Measurements from ENCODE around the gene SORBS2. TPM values are rescaled to one million over a fixed set of nuclear protein-coding genes. Genes with fewer than 3 reads are reported as not detected.

The SORBS2 gene
- total and polyA plus RNA-seq, 2 donors (not counting 1 experiment from before 2014, with no cell fraction given), result 0.25 to 0.89 TPM

DNA sequence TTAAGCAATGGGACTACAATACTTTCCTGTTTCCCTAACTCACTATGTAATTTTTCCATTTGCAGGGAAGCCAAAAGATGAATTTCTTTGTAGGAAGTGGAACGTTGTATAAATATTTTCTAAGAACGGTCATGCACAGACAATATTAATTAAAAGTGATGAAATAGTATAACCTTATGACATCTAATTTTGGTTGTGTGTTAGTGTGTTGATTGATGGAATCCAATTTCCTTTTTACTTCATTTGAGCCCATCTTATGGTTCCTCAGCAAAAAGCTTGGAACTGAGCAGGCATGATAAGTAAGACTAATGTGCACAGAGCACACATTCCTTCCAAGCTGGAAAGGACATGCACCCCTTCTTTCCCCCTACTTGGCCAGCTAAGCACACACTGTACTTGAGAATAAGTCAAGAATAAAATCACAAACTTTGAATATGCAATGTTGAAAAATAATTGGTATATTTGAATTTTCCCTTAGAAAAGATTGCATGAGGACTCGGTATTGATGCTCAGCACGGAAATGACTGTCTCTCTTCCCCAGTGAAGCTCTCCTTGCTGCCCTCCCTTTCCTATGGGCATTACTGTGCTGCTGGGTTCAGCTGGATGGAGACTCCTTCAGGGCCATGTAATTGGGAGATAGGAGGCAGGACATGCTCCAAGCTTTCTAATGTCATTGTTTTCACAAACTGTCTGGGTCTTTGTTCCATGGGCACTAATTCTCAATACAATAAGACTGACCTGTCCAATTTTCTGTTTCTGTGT lies 257.4 kb downstream of the SORBS2 start:
- H3K4me1 Mint-ChIP-seq, result no peaks in the 10 kb centered on the region
- H4K20me1 ChIP-seq (ENCODE audit: control insufficient read depth, insufficient read depth, low read length, poor library complexity, severe bottlenecking), result no peaks in the 10 kb centered on the region
- WGBS (ENCODE audit: insufficient coverage), result no CpG with 5 or more reads among the region's 4 CpGs
- H3K4me3 Mint-ChIP-seq, result no peak overlapping the region
- ChIA-PET POLR2A (no interaction called here), CTCF (interaction anchor here (0.5 kb wide), 1 partner anchor 14 kb away, joined by 3 read pairs; no protein-coding TSS in a partner anchor)
- no peak overlapping the region for H3K4me2 ChIP-seq (replicated peaks; ENCODE audit: low read depth, low read length, poor library complexity, severe bottlenecking)
- H3K9me3 Mint-ChIP-seq (ENCODE audit: insufficient read depth), result peaks cover 7% of the 10 kb centered on the region
- H3K27me3 ChIP-seq (replicated peaks in 1 of 4; ENCODE audit: control extremely low read depth in 1 of 4, control insufficient read depth in 3 of 4, insufficient read depth in 4 of 4, low read length in 3 of 4), result peaks cover 0 to 4% (median 0%) of the 10 kb centered on the region in 4 experiments
- no peaks in the 10 kb centered on the region for H3K4me1 ChIP-seq (ENCODE audit: control insufficient read depth in 2 of 2, insufficient read depth in 2 of 2, low read length in 2 of 2)
- DNase-seq (no peak), ATAC-seq (ENCODE audit: low read depth) (no peak)
- H3K4me3 ChIP-seq (ENCODE audit: control extremely low read depth in 1 of 5, extremely low read depth in 1 of 5, insufficient read depth in 1 of 5, low read depth in 2 of 5, low read length in 4 of 5), result no peak overlapping the region
- intact Hi-C loops (cut with micrococcal nuclease), result no loop called here
- no peaks in the 10 kb centered on the region for H3K79me2 ChIP-seq (ENCODE audit: control insufficient read depth, insufficient read depth, low read length)
- H3K27ac ChIP-seq (ENCODE audit: low read length in 2 of 2), result no peak overlapping the region
- no peak overlapping the region for H3K9ac ChIP-seq (ENCODE audit: low read length)
- TF ChIP-seq EZH2 (IDR thresholded peaks at IDR 0.05; ENCODE audit: borderline replicate concordance, insufficient read depth, low read depth, low read length, poor library complexity, severe bottlenecking), result no peak
- TF ChIP-seq, protein P1, sequence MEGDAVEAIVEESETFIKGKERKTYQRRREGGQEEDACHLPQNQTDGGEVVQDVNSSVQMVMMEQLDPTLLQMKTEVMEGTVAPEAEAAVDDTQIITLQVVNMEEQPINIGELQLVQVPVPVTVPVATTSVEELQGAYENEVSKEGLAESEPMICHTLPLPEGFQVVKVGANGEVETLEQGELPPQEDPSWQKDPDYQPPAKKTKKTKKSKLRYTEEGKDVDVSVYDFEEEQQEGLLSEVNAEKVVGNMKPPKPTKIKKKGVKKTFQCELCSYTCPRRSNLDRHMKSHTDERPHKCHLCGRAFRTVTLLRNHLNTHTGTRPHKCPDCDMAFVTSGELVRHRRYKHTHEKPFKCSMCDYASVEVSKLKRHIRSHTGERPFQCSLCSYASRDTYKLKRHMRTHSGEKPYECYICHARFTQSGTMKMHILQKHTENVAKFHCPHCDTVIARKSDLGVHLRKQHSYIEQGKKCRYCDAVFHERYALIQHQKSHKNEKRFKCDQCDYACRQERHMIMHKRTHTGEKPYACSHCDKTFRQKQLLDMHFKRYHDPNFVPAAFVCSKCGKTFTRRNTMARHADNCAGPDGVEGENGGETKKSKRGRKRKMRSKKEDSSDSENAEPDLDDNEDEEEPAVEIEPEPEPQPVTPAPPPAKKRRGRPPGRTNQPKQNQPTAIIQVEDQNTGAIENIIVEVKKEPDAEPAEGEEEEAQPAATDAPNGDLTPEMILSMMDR (IDR thresholded peaks at IDR 0.05), result no peak
- H3K9me3 ChIP-seq (ENCODE audit: control extremely low read depth in 1 of 3, control insufficient read depth in 2 of 3, insufficient read depth in 1 of 3, low read length in 2 of 3), result no peaks in the 10 kb centered on the region
- H3K27me3 Mint-ChIP-seq, result peaks cover 38% of the 10 kb centered on the region
- no peaks in the 10 kb centered on the region for H3K36me3 ChIP-seq (replicated peaks in 1 of 2; ENCODE audit: control extremely low read depth in 1 of 2, control insufficient read depth in 1 of 2, extremely low read depth in 1 of 2, insufficient read depth in 2 of 2, low read length in 1 of 2)
- no peak overlapping the region for H2AFZ ChIP-seq (ENCODE audit: insufficient read depth, low read depth, low read length, poor library complexity, severe bottlenecking)
- H3K27ac Mint-ChIP-seq, result no peak overlapping the region

DNA sequence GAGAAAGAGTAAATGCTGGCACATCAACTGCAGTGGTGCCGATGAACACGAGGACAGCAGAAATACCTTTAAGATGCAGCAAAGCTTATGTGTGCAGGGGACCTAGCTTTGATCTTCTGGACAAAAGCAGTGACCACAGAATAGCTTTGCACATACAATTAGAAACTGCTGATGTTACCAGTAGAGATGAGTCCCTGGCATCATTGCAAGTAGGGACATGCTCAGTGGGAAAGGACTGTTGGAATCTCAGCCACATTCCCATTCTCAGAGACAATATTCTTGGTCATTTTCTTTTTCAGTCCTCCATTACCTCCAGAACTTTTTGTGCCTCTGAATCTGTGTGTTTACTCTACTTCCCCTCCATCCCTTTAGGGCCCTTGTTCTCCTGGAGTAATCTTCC lies 259.7 kb downstream of the SORBS2 start:
- H3K9me3 Mint-ChIP-seq (ENCODE audit: insufficient read depth), result peaks cover 7% of the 10 kb centered on the region
- H3K4me3 Mint-ChIP-seq, result no peak overlapping the region
- no peak overlapping the region for H3K27ac Mint-ChIP-seq
- Histone ChIP-seq H3K27ac (ENCODE audit: low read length in 2 of 2) (no peak overlapping the region), H3K27me3 (replicated peaks in 1 of 4; ENCODE audit: control extremely low read depth in 1 of 4, control insufficient read depth in 3 of 4, insufficient read depth in 4 of 4, low read length in 3 of 4) (peaks cover 0 to 4% (median 0%) of the 10 kb centered on the region in 4 experiments), H3K9ac (ENCODE audit: low read length) (no peak overlapping the region), H3K36me3 (replicated peaks in 1 of 2; ENCODE audit: control extremely low read depth in 1 of 2, control insufficient read depth in 1 of 2, extremely low read depth in 1 of 2, insufficient read depth in 2 of 2, low read length in 1 of 2) (no peaks in the 10 kb centered on the region), H3K4me3 (ENCODE audit: control extremely low read depth in 1 of 5, extremely low read depth in 1 of 5, insufficient read depth in 1 of 5, low read depth in 2 of 5, low read length in 4 of 5) (no peak overlapping the region), H2AFZ (ENCODE audit: insufficient read depth, low read depth, low read length, poor library complexity, severe bottlenecking) (no peak overlapping the region), H4K20me1 (ENCODE audit: control insufficient read depth, insufficient read depth, low read length, poor library complexity, severe bottlenecking) (no peaks in the 10 kb centered on the region), H3K79me2 (ENCODE audit: control insufficient read depth, insufficient read depth, low read length) (no peaks in the 10 kb centered on the region), H3K4me1 (ENCODE audit: control insufficient read depth in 2 of 2, insufficient read depth in 2 of 2, low read length in 2 of 2) (no peaks in the 10 kb centered on the region), H3K9me3 (ENCODE audit: control extremely low read depth in 1 of 3, control insufficient read depth in 2 of 3, insufficient read depth in 1 of 3, low read length in 2 of 3) (no peaks in the 10 kb centered on the region), H3K4me2 (replicated peaks; ENCODE audit: low read depth, low read length, poor library complexity, severe bottlenecking) (no peak overlapping the region)
- no peak for TF ChIP-seq EZH2 (IDR thresholded peaks at IDR 0.05; ENCODE audit: borderline replicate concordance, insufficient read depth, low read depth, low read length, poor library complexity, severe bottlenecking)
- TF ChIP-seq, protein P1 (IDR thresholded peaks at IDR 0.05), result no peak
- 100% methylated on average over 2 of the region's 2 CpGs for WGBS (ENCODE audit: insufficient coverage)
- intact Hi-C loops (cut with micrococcal nuclease), result no loop called here
- H3K4me1 Mint-ChIP-seq, result no peaks in the 10 kb centered on the region
- DNase-seq (no peak), ATAC-seq (ENCODE audit: low read depth) (no peak)
- POLR2A ChIA-PET, result no interaction called here
- peaks cover 18% of the 10 kb centered on the region for H3K27me3 Mint-ChIP-seq
- CTCF ChIA-PET, result no interaction called here
